ENCODE results near the gene ZBTB6. TPM values are rescaled to one million over a fixed set of nuclear protein-coding genes. Genes with fewer than 3 reads are reported as not detected.

ZBTB6 gene
- total and polyA plus RNA-seq, 2 of the 13 experiments (the other 11 are each of a cell fraction or from before 2014, with no cell fraction given) = 3.7 to 7.1 TPM

GRCh38 chr9:122904823-122905710 lies 8.1 kb downstream of the ZBTB6 start, which contains the start of gene RC3H2 (continued):
- TF ChIP-seq ZNF275 (CRISPR knock-in tag; IDR thresholded peaks at IDR 0.05; ENCODE audit: borderline replicate concordance) = peak; percentile 77; the same call in 1 of the 2 replicates
- no peak for TF ChIP-seq THAP9 (CRISPR knock-in tag; IDR thresholded peaks at IDR 0.05; ENCODE audit: borderline replicate concordance)
- no peak for TF ChIP-seq ADNP (CRISPR knock-in tag; IDR thresholded peaks at IDR 0.05)
- TF ChIP-seq ZNF451 (CRISPR knock-in tag; IDR thresholded peaks at IDR 0.05) = no peak
- no peak; the same call in 1 of the 2 replicates for TF ChIP-seq CBX5 (CRISPR knock-in tag; IDR thresholded peaks at IDR 0.05; ENCODE audit: borderline replicate concordance)
- TF ChIP-seq ZNF781 (CRISPR knock-in tag; IDR thresholded peaks at IDR 0.05; ENCODE audit: borderline replicate concordance, not compliant biosample characterization) = no peak
- TF ChIP-seq, protein P1, sequence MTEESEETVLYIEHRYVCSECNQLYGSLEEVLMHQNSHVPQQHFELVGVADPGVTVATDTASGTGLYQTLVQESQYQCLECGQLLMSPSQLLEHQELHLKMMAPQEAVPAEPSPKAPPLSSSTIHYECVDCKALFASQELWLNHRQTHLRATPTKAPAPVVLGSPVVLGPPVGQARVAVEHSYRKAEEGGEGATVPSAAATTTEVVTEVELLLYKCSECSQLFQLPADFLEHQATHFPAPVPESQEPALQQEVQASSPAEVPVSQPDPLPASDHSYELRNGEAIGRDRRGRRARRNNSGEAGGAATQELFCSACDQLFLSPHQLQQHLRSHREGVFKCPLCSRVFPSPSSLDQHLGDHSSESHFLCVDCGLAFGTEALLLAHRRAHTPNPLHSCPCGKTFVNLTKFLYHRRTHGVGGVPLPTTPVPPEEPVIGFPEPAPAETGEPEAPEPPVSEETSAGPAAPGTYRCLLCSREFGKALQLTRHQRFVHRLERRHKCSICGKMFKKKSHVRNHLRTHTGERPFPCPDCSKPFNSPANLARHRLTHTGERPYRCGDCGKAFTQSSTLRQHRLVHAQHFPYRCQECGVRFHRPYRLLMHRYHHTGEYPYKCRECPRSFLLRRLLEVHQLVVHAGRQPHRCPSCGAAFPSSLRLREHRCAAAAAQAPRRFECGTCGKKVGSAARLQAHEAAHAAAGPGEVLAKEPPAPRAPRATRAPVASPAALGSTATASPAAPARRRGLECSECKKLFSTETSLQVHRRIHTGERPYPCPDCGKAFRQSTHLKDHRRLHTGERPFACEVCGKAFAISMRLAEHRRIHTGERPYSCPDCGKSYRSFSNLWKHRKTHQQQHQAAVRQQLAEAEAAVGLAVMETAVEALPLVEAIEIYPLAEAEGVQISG (CRISPR knock-in tag; IDR thresholded peaks at IDR 0.05) = peak; percentile 76; the same call in 1 of the 2 replicates
- no peak for TF ChIP-seq ARNTL (CRISPR knock-in tag; IDR thresholded peaks at IDR 0.05)
- TF ChIP-seq PTBP1 (IDR thresholded peaks at IDR 0.05; ENCODE audit: low read depth, low read length, poor library complexity, severe bottlenecking) = no peak
- TF ChIP-seq, protein P2, sequence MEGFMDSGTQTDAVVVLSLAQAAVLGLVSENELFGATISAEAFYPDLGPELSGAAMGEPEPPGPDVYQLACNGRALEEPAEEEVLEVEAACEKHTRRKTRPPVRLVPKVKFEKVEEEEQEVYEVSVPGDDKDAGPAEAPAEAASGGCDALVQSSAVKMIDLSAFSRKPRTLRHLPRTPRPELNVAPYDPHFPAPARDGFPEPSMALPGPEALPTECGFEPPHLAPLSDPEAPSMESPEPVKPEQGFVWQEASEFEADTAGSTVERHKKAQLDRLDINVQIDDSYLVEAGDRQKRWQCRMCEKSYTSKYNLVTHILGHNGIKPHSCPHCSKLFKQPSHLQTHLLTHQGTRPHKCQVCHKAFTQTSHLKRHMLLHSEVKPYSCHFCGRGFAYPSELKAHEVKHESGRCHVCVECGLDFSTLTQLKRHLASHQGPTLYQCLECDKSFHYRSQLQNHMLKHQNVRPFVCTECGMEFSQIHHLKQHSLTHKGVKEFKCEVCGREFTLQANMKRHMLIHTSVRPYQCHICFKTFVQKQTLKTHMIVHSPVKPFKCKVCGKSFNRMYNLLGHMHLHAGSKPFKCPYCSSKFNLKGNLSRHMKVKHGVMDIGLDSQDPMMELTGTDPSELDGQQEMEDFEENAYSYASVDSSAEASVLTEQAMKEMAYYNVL (CRISPR knock-in tag; IDR thresholded peaks at IDR 0.05; ENCODE audit: borderline replicate concordance) = no peak
- no peak for TF ChIP-seq PAX8 (CRISPR knock-in tag; IDR thresholded peaks at IDR 0.05; ENCODE audit: borderline replicate concordance)
- peak; percentile 43; the same call in 1 of the 2 replicates for TF ChIP-seq ZNF160 (CRISPR knock-in tag; IDR thresholded peaks at IDR 0.05)

All from HepG2 (cell line).